PC-9 (cell line): ENCODE measurements around the gene TEC. TPM values are rescaled to one million over a fixed set of nuclear protein-coding genes. Genes with fewer than 3 reads are reported as not detected.

ENCODE experiments used
- BruUV-seq: library from RNA; stranded (reverse); fragments of 400-500 nt; replicated peaks from 2 replicates; lab custom pipeline; 2021; lab: Mats Ljungman, UMichigan
- CTCF ChIA-PET: fragments of 300-600 bp; sonication (Branson Sonifier 250); formaldehyde crosslinking; loops from one replicate; lab custom pipeline; 2022; ENCODE audit warnings: antibody characterized with exemption; lab: Charles Lee
- POLR2A ChIA-PET: fragments of 300-600 bp; sonication (Branson Sonifier 250); formaldehyde crosslinking; loops from one replicate; lab custom pipeline; 2022; ENCODE audit warnings: antibody characterized with exemption; ENCODE audit not compliant: unreplicated experiment; lab: Charles Lee
- DNase-seq, 2 experiments: peaks; one replicate each; pipeline versions ENCODE4 v3.0.0 to v3.0.0-alpha.2; 2015 to 2022; ENCODE audit warnings: mixed read lengths in 1 of 2
- H2AFZ ChIP-seq: fragments of 200-600 bp; sonication (generic); 2 replicates; pipeline ENCODE4 v1.8.1; 2017; ENCODE audit warnings: antibody characterized with exemption
- H3F3A ChIP-seq: fragments of 200-600 bp; sonication (generic); 2 replicates; pipeline ENCODE4 v1.8.1; 2017; ENCODE audit warnings: antibody characterized with exemption, mild to moderate bottlenecking, low read depth; ENCODE audit not compliant: insufficient read depth
- H3K27ac ChIP-seq: fragments of 200-600 bp; sonication (generic); 2 replicates; pipeline ENCODE4 v1.6.1; 2016; ENCODE audit warnings: mixed run types
- H3K27me3 ChIP-seq: fragments of 200-600 bp; sonication (generic); 2 replicates; pipeline ENCODE4 v1.6.1; 2016; ENCODE audit warnings: low read depth, mixed run types; ENCODE audit not compliant: insufficient read depth
- H3K36me3 ChIP-seq: fragments of 200-600 bp; sonication (generic); 2 replicates; pipeline ENCODE4 v1.6.1; 2016; ENCODE audit warnings: low read depth, mixed run types
- H3K4me1 ChIP-seq: fragments of 200-600 bp; sonication (generic); replicated peaks from 2 replicates; pipeline ENCODE4 v1.6.1; 2016; ENCODE audit warnings: mixed run types; ENCODE audit not compliant: insufficient read depth
- H3K4me2 ChIP-seq: fragments of 200-600 bp; sonication (generic); 2 replicates; pipeline ENCODE4 v1.6.1; 2017; ENCODE audit warnings: mixed run types
- H3K4me3 ChIP-seq: fragments of 200-600 bp; sonication (generic); 2 replicates; pipeline ENCODE4 v1.6.1; 2016; ENCODE audit warnings: mixed run types
- H3K79me2 ChIP-seq: fragments of 200-600 bp; sonication (generic); 2 replicates; pipeline ENCODE4 v1.6.1; 2017; ENCODE audit warnings: low read depth, mixed run types
- H3K9me2 ChIP-seq: fragments of 200-600 bp; sonication (generic); 2 replicates; pipeline ENCODE4 v1.8.1; 2017; ENCODE audit warnings: mild to moderate bottlenecking; ENCODE audit not compliant: insufficient read depth
- H3K9me3 ChIP-seq: fragments of 200-600 bp; sonication (generic); 2 replicates; pipeline ENCODE4 v1.8.1; 2016; ENCODE audit warnings: low read depth; ENCODE audit not compliant: insufficient read depth
- H4K20me1 ChIP-seq: fragments of 200-600 bp; sonication (generic); 2 replicates; pipeline ENCODE4 v1.8.1; 2017; ENCODE audit not compliant: insufficient read depth
- EZH2 ChIP-seq: fragments of 200-600 bp; sonication (generic); IDR thresholded peaks from 2 replicates; pipeline ENCODE4 v1.8.0; 2017; ENCODE audit warnings: antibody characterized with exemption, low read depth
- intact Hi-C: fragments of 100-400 bp; cut with micrococcal nuclease; formaldehyde crosslinking; loops from one replicate; pipeline ENCODE4 v1.10.0; 2022; ENCODE audit not compliant: unreplicated experiment
- total RNA-seq: library from RNA; stranded (reverse); gene quantifications from 2 replicates; pipeline ENCODE4 v1.2.3, GENCODE V29; 2021
- TF ChIP-seq, protein P1 (sequence below): fragments of 200-600 bp; sonication (generic); conservative IDR thresholded peaks from 2 replicates; pipeline ENCODE4 v1.6.1; 2017; ENCODE audit warnings: mixed run types, antibody characterized with exemption, mild to moderate bottlenecking, moderate library complexity

The TEC gene
- total RNA-seq, 1 experiment from 2014 or later: 6.2 TPM

DNA sequence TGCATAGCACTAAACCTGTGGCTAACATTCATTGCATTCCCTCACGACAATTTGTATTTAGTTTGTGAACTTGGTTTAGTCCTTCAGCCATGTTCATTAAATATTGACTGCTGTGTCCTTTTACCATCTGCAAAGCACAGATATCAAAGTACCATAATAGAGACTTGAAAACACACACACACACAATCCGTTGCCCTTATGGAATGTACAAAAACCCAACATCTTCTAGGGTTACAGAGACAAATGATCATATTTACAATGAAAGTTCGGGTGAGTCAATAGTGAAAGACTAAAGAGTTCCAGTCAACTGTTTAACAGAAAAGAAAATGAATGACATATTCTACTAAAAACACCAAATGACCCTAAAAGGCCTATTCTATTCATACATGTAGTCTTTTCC is 84.8 kb downstream of the TEC start:
- Histone ChIP-seq H3K4me1 (no peaks in the 10 kb centered on the region), H3K4me2 (no peak overlapping the region), H3K79me2 (no peaks in the 10 kb centered on the region), H4K20me1 (no peaks in the 10 kb centered on the region), H3K27me3 (no peaks in the 10 kb centered on the region), H3K36me3 (no peaks in the 10 kb centered on the region), H3K27ac (no peak overlapping the region), H3K9me3 (no peaks in the 10 kb centered on the region), H2AFZ (no peak overlapping the region), H3F3A (no peaks in the 10 kb centered on the region), H3K4me3 (no peak overlapping the region), H3K9me2 (no peaks in the 10 kb centered on the region)
- ChIA-PET POLR2A (no interaction called here), CTCF (no interaction called here)
- TF ChIP-seq EZH2: no peak
- TF ChIP-seq, protein P1, sequence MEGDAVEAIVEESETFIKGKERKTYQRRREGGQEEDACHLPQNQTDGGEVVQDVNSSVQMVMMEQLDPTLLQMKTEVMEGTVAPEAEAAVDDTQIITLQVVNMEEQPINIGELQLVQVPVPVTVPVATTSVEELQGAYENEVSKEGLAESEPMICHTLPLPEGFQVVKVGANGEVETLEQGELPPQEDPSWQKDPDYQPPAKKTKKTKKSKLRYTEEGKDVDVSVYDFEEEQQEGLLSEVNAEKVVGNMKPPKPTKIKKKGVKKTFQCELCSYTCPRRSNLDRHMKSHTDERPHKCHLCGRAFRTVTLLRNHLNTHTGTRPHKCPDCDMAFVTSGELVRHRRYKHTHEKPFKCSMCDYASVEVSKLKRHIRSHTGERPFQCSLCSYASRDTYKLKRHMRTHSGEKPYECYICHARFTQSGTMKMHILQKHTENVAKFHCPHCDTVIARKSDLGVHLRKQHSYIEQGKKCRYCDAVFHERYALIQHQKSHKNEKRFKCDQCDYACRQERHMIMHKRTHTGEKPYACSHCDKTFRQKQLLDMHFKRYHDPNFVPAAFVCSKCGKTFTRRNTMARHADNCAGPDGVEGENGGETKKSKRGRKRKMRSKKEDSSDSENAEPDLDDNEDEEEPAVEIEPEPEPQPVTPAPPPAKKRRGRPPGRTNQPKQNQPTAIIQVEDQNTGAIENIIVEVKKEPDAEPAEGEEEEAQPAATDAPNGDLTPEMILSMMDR: no peak
- BruUV-seq: no TSS peak
- intact Hi-C loops: no loop called here
- no peak for DNase-seq

DNA sequence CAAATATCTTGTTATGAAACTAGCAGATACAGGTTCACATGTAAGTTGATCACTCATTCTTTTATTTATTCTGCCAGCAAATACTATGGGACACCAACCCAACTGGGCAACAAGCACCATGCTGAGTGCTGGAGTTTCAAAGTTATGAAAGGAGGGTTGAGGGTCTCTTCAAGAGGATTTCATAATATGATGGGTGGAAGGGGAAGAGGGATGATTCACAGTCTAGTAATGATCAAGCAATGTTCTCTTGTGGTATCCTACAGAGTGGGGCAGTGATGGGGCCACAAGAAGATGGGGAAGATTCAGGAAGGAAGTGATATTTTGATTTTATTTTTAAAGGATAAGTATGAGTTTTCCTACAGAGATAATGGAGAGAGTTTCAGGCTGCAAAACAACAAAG is 89.4 kb downstream of the TEC start:
- no peak for TF ChIP-seq EZH2
- TF ChIP-seq, protein P1: no peak
- no TSS peak for BruUV-seq
- ChIA-PET POLR2A (no interaction called here), CTCF (no interaction called here)
- intact Hi-C loops: no loop called here
- Histone ChIP-seq H3K79me2 (no peaks in the 10 kb centered on the region), H3K36me3 (no peaks in the 10 kb centered on the region; the same call in 1 of the 2 replicates), H3K9me2 (no peaks in the 10 kb centered on the region), H3K4me2 (no peak overlapping the region), H3F3A (no peaks in the 10 kb centered on the region), H3K27ac (no peak overlapping the region), H3K9me3 (no peaks in the 10 kb centered on the region), H4K20me1 (no peaks in the 10 kb centered on the region), H2AFZ (no peak overlapping the region), H3K4me1 (0 out of 2 replicates have a peak, but pooled peaks cover 3% of the 10 kb centered on the region), H3K27me3 (no peaks in the 10 kb centered on the region), H3K4me3 (no peak overlapping the region)
- DNase-seq: no peak

DNA sequence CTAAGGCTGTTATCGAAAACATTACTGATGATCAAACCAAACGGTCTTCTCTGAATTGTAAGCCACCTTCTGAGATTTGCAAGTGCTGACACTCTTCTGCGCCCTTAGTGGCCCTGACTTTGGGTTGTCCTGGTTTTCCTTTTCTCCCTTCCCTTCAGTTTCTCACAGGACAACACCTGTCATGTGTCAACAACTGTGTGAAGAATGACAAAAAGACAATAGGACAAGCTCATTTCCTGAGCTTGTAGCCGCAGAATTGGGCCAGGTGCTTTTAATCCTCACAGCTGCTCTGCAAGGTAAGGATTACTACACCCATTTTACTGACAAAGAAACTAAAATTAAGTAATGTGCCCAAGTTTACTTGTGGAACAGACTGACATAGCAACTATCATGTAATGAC is 90.7 kb downstream of the TEC start:
- no peak overlapping the region for H3K4me3 ChIP-seq
- H3K4me1 ChIP-seq: 0 out of 2 replicates have a peak, but pooled peaks cover 3% of the 10 kb centered on the region
- no peaks in the 10 kb centered on the region for H3K9me3 ChIP-seq
- H3K9me2 ChIP-seq: no peaks in the 10 kb centered on the region
- no peak overlapping the region for H3K4me2 ChIP-seq
- no peak overlapping the region for H2AFZ ChIP-seq
- intact Hi-C loops: no loop called here
- BruUV-seq: no TSS peak
- no peaks in the 10 kb centered on the region; the same call in 1 of the 2 replicates for H3K36me3 ChIP-seq
- no peaks in the 10 kb centered on the region for H3F3A ChIP-seq
- DNase-seq: no peak
- H4K20me1 ChIP-seq: no peaks in the 10 kb centered on the region
- H3K27me3 ChIP-seq: no peaks in the 10 kb centered on the region
- TF ChIP-seq, protein P1: no peak
- TF ChIP-seq EZH2: no peak
- CTCF ChIA-PET: no interaction called here
- H3K27ac ChIP-seq: no peak overlapping the region
- POLR2A ChIA-PET: no interaction called here
- no peaks in the 10 kb centered on the region for H3K79me2 ChIP-seq
